ENCODE measurements around the gene PTGFRN. TPM values are rescaled to one million over a fixed set of nuclear protein-coding genes. Genes with fewer than 3 reads are reported as not detected.
A peak's percentile ranks its signal among the peaks of the same experiment; 100 is the strongest.

The PTGFRN gene
- total RNA-seq, 1 donor from 2014 or later: 111 TPM

- Histone ChIP-seq H3K4me3 (no peak overlapping the region), H3K9me3 (replicated peaks) (peaks cover 3% of the 10 kb centered on the region), H3K27me3 (ENCODE audit: low read depth) (no peaks in the 10 kb centered on the region), H3K36me3 (no peaks in the 10 kb centered on the region), H3K27ac (replicated peaks) (peak overlapping the region; percentile 77), H3K4me1 (peaks cover 21% of the 10 kb centered on the region)
- TF ChIP-seq, protein P1, sequence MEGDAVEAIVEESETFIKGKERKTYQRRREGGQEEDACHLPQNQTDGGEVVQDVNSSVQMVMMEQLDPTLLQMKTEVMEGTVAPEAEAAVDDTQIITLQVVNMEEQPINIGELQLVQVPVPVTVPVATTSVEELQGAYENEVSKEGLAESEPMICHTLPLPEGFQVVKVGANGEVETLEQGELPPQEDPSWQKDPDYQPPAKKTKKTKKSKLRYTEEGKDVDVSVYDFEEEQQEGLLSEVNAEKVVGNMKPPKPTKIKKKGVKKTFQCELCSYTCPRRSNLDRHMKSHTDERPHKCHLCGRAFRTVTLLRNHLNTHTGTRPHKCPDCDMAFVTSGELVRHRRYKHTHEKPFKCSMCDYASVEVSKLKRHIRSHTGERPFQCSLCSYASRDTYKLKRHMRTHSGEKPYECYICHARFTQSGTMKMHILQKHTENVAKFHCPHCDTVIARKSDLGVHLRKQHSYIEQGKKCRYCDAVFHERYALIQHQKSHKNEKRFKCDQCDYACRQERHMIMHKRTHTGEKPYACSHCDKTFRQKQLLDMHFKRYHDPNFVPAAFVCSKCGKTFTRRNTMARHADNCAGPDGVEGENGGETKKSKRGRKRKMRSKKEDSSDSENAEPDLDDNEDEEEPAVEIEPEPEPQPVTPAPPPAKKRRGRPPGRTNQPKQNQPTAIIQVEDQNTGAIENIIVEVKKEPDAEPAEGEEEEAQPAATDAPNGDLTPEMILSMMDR (IDR thresholded peaks at IDR 0.05; ENCODE audit: borderline replicate concordance): no peak
- DNase-seq: no peak
- intact Hi-C loops (cut with micrococcal nuclease): no loop called here
These were observed 81.6 kb downstream of the PTGFRN start for GRCh38 chr1:116991171-116991845.

DNA sequence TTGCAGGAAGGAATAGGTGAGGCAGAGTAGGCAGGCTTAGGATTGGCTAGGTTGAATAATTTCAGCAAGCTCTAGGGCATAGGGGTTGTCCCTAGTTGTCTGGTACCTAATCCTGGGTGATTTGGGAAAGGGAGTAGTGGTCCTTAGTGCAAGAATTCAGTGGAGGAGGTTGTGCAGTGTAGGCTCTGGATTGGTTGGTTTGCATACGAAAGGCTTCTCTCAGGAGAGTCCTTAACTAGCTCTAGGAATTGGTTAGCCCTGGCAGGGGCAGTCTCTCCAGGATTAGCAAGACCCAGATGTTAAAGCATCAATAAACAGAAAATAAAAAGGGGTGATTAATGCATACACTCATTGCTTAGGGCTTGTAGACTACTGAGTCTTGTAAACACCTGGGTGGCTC, 82.2 kb downstream of the PTGFRN start:
- Histone ChIP-seq H3K27ac (replicated peaks) (peak overlapping the region; percentile 77), H3K4me1 (peaks cover 21% of the 10 kb centered on the region), H3K36me3 (no peaks in the 10 kb centered on the region), H3K27me3 (ENCODE audit: low read depth) (no peaks in the 10 kb centered on the region), H3K9me3 (replicated peaks) (peaks cover 3% of the 10 kb centered on the region), H3K4me3 (no peak overlapping the region)
- DNase-seq: no peak
- intact Hi-C loops (cut with micrococcal nuclease): no loop called here
- TF ChIP-seq, protein P1 (IDR thresholded peaks at IDR 0.05; ENCODE audit: borderline replicate concordance): no peak

- Histone ChIP-seq H3K4me3 (no peak overlapping the region), H3K36me3 (no peaks in the 10 kb centered on the region), H3K9me3 (replicated peaks) (peaks cover 3% of the 10 kb centered on the region), H3K27ac (replicated peaks) (no peak overlapping the region), H3K4me1 (peaks cover 14% of the 10 kb centered on the region), H3K27me3 (ENCODE audit: low read depth) (no peaks in the 10 kb centered on the region)
- TF ChIP-seq, protein P1 (IDR thresholded peaks at IDR 0.05; ENCODE audit: borderline replicate concordance): no peak
- intact Hi-C loops (cut with micrococcal nuclease): no loop called here
- DNase-seq: no peak
These were observed 83.6 kb downstream of the PTGFRN start for GRCh38 chr1:116993286-116993685.

DNA sequence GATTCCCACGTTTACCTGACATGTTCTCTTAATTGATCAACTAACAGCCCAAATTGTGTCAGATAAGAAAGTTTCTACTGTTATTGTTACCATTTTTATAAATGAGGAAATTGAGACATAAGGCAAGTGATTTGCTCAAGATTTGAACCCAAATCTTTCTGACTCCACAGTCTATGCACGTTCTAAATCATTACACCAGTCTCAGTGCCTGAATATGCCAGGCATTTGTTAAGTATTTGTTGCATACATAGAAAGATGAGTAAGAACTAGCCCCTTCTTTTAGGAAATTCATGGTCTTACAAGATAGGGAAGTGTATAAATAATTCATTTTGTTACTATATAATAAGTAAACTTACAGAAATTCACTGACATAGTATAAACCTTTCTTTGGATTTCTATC, 84.7 kb downstream of the PTGFRN start:
- DNase-seq: no peak
- intact Hi-C loops (cut with micrococcal nuclease): no loop called here
- no peak overlapping the region for H3K4me3 ChIP-seq
- H3K27me3 ChIP-seq (ENCODE audit: low read depth): no peaks in the 10 kb centered on the region
- TF ChIP-seq, protein P1 (IDR thresholded peaks at IDR 0.05; ENCODE audit: borderline replicate concordance): no peak
- peaks cover 3% of the 10 kb centered on the region for H3K9me3 ChIP-seq (replicated peaks)
- peaks cover 4% of the 10 kb centered on the region for H3K4me1 ChIP-seq
- H3K27ac ChIP-seq (replicated peaks): no peak overlapping the region
- H3K36me3 ChIP-seq: no peaks in the 10 kb centered on the region

GRCh38 chr1:116997066-116997465, 87.3 kb downstream of the PTGFRN start:
- H3K4me1 ChIP-seq: no peaks in the 10 kb centered on the region
- no peak overlapping the region for H3K27ac ChIP-seq (replicated peaks)
- no peak for DNase-seq
- no peaks in the 10 kb centered on the region for H3K36me3 ChIP-seq
- TF ChIP-seq, protein P1 (IDR thresholded peaks at IDR 0.05; ENCODE audit: borderline replicate concordance): no peak
- intact Hi-C loops (cut with micrococcal nuclease): no loop called here
- H3K9me3 ChIP-seq (replicated peaks): peaks cover 3% of the 10 kb centered on the region
- no peaks in the 10 kb centered on the region for H3K27me3 ChIP-seq (ENCODE audit: low read depth)
- no peak overlapping the region for H3K4me3 ChIP-seq
